ENCODE measurements around the gene TREML1. TPM values are rescaled to one million over a fixed set of nuclear protein-coding genes. Genes with fewer than 3 reads are reported as not detected.

Gene TREML1
- total and polyA plus RNA-seq, 2 donors (not counting 1 experiment from before 2014, with no cell fraction given), result 0.07 TPM; not detected in 1

GRCh38 chr6:41161380-41161779 is 7.2 kb upstream of the TREML1 start:
- peaks cover 2 to 7% of the 10 kb centered on the region in 2 donors for H3K4me1 ChIP-seq (ENCODE audit: control insufficient read depth in 2 of 2, insufficient read depth in 2 of 2, low read length in 2 of 2)
- no peak overlapping the region for H3K9ac ChIP-seq (ENCODE audit: low read length)
- peaks cover 28% of the 10 kb centered on the region for H3K27me3 Mint-ChIP-seq
- peaks cover 8% of the 10 kb centered on the region for H3K4me1 Mint-ChIP-seq
- 93% methylated on average over 8 of the region's 10 CpGs for WGBS (ENCODE audit: insufficient coverage)
- no peaks in the 10 kb centered on the region for H3K36me3 ChIP-seq (replicated peaks in 1 of 2; ENCODE audit: control extremely low read depth in 1 of 2, control insufficient read depth in 1 of 2, extremely low read depth in 1 of 2, insufficient read depth in 2 of 2, low read length in 1 of 2)
- no peak overlapping the region for H2AFZ ChIP-seq (ENCODE audit: insufficient read depth, low read depth, low read length, poor library complexity, severe bottlenecking)
- no peak overlapping the region for H3K4me3 Mint-ChIP-seq
- ATAC-seq (ENCODE audit: low read depth) (no peak), DNase-seq (no peak)
- H3K79me2 ChIP-seq (ENCODE audit: control insufficient read depth, insufficient read depth, low read length), result no peaks in the 10 kb centered on the region
- no peaks in the 10 kb centered on the region for H4K20me1 ChIP-seq (ENCODE audit: control insufficient read depth, insufficient read depth, low read length, poor library complexity, severe bottlenecking)
- no peak overlapping the region for H3K4me2 ChIP-seq (replicated peaks; ENCODE audit: low read depth, low read length, poor library complexity, severe bottlenecking)
- no peaks in the 10 kb centered on the region for H3K9me3 Mint-ChIP-seq (ENCODE audit: insufficient read depth)
- no peak for TF ChIP-seq EZH2 (IDR thresholded peaks at IDR 0.05; ENCODE audit: borderline replicate concordance, insufficient read depth, low read depth, low read length, poor library complexity, severe bottlenecking)
- TF ChIP-seq, protein P1, sequence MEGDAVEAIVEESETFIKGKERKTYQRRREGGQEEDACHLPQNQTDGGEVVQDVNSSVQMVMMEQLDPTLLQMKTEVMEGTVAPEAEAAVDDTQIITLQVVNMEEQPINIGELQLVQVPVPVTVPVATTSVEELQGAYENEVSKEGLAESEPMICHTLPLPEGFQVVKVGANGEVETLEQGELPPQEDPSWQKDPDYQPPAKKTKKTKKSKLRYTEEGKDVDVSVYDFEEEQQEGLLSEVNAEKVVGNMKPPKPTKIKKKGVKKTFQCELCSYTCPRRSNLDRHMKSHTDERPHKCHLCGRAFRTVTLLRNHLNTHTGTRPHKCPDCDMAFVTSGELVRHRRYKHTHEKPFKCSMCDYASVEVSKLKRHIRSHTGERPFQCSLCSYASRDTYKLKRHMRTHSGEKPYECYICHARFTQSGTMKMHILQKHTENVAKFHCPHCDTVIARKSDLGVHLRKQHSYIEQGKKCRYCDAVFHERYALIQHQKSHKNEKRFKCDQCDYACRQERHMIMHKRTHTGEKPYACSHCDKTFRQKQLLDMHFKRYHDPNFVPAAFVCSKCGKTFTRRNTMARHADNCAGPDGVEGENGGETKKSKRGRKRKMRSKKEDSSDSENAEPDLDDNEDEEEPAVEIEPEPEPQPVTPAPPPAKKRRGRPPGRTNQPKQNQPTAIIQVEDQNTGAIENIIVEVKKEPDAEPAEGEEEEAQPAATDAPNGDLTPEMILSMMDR (IDR thresholded peaks at IDR 0.05), result no peak
- no peak overlapping the region for H3K4me3 ChIP-seq (ENCODE audit: control extremely low read depth in 1 of 5, extremely low read depth in 1 of 5, insufficient read depth in 1 of 5, low read depth in 2 of 5, low read length in 4 of 5)
- ChIA-PET POLR2A (no interaction called here), CTCF (no interaction called here)
- peaks cover 0 to 18% (median 5%) of the 10 kb centered on the region in 4 experiments for H3K27me3 ChIP-seq (replicated peaks in 1 of 4; ENCODE audit: control extremely low read depth in 1 of 4, control insufficient read depth in 3 of 4, insufficient read depth in 4 of 4, low read length in 3 of 4)
- H3K27ac ChIP-seq (ENCODE audit: low read length in 2 of 2), result no peak overlapping the region
- H3K9me3 ChIP-seq (ENCODE audit: control extremely low read depth in 1 of 3, control insufficient read depth in 2 of 3, insufficient read depth in 1 of 3, low read length in 2 of 3), result peaks cover 0 to 8% (median 0%) of the 10 kb centered on the region in 3 donors
- no peak overlapping the region for H3K27ac Mint-ChIP-seq
- intact Hi-C loops (cut with micrococcal nuclease), result no loop called here

DNA sequence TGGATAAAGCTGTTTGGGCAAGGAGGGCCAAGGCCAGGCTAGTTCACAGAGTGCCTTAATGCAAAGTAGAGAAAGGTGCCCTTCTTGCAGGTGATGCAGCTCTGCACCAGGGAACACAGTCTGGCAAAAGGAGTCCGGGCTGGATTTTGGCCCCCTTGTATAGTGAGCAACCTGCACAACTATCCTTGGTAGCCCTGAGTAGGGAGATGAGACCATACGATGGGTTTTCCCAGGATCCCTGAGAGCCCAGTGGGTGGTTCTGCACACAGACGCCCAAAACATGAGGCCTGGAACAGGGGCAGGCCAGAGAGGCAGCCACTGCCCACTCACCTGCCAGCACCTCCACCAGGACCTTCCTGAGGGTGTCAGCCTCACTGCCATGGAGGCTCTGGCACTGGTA is 6.8 kb upstream of the TREML1 start:
- no peaks in the 10 kb centered on the region for H3K79me2 ChIP-seq (ENCODE audit: control insufficient read depth, insufficient read depth, low read length)
- ChIA-PET CTCF (no interaction called here), POLR2A (interaction anchor here (0.5 kb wide), 1 partner anchor 520 kb away, joined by 3 read pairs; no protein-coding TSS in a partner anchor)
- no peak overlapping the region for H3K4me3 Mint-ChIP-seq
- no peak overlapping the region for H3K4me3 ChIP-seq (ENCODE audit: control extremely low read depth in 1 of 5, extremely low read depth in 1 of 5, insufficient read depth in 1 of 5, low read depth in 2 of 5, low read length in 4 of 5)
- H3K36me3 ChIP-seq (replicated peaks in 1 of 2; ENCODE audit: control extremely low read depth in 1 of 2, control insufficient read depth in 1 of 2, extremely low read depth in 1 of 2, insufficient read depth in 2 of 2, low read length in 1 of 2), result no peaks in the 10 kb centered on the region
- WGBS (ENCODE audit: insufficient coverage), result 88% methylated on average over 3 of the region's 3 CpGs
- no peak overlapping the region for H3K27ac ChIP-seq (ENCODE audit: low read length in 2 of 2)
- intact Hi-C loops (cut with micrococcal nuclease), result no loop called here
- no peaks in the 10 kb centered on the region for H3K9me3 Mint-ChIP-seq (ENCODE audit: insufficient read depth)
- H3K9ac ChIP-seq (ENCODE audit: low read length), result no peak overlapping the region
- H4K20me1 ChIP-seq (ENCODE audit: control insufficient read depth, insufficient read depth, low read length, poor library complexity, severe bottlenecking), result no peaks in the 10 kb centered on the region
- DNase-seq, result no peak
- peaks cover 8% of the 10 kb centered on the region for H3K4me1 Mint-ChIP-seq
- no peak overlapping the region for H3K27ac Mint-ChIP-seq
- TF ChIP-seq EZH2 (IDR thresholded peaks at IDR 0.05; ENCODE audit: borderline replicate concordance, insufficient read depth, low read depth, low read length, poor library complexity, severe bottlenecking), result no peak
- TF ChIP-seq, protein P1 (IDR thresholded peaks at IDR 0.05), result no peak
- H3K4me2 ChIP-seq (replicated peaks; ENCODE audit: low read depth, low read length, poor library complexity, severe bottlenecking), result no peak overlapping the region
- H3K27me3 ChIP-seq (replicated peaks in 1 of 4; ENCODE audit: control extremely low read depth in 1 of 4, control insufficient read depth in 3 of 4, insufficient read depth in 4 of 4, low read length in 3 of 4), result peaks cover 0 to 18% (median 5%) of the 10 kb centered on the region in 4 experiments
- peaks cover 28% of the 10 kb centered on the region for H3K27me3 Mint-ChIP-seq
- peaks cover 2 to 7% of the 10 kb centered on the region in 2 donors for H3K4me1 ChIP-seq (ENCODE audit: control insufficient read depth in 2 of 2, insufficient read depth in 2 of 2, low read length in 2 of 2)
- no peak for ATAC-seq (ENCODE audit: low read depth)
- H2AFZ ChIP-seq (ENCODE audit: insufficient read depth, low read depth, low read length, poor library complexity, severe bottlenecking), result no peak overlapping the region
- H3K9me3 ChIP-seq (ENCODE audit: control extremely low read depth in 1 of 3, control insufficient read depth in 2 of 3, insufficient read depth in 1 of 3, low read length in 2 of 3), result peaks cover 0 to 8% (median 0%) of the 10 kb centered on the region in 3 donors

Data from B cell (primary cell).